Fibroblast of pulmonary artery (primary cell): ENCODE data around the gene KRT1.

Experiments used
- DNase-seq: peaks from one replicate; pipeline ENCODE4 v3.0.0-alpha.2; 2010; ENCODE audit warnings: low read depth
- H3K4me3 ChIP-seq: replicated peaks from 2 replicates; pipeline ENCODE4 v1.5.1; 2011; ENCODE audit warnings: low read depth, mild to moderate bottlenecking, control low read depth, low read length, moderate library complexity
- TF ChIP-seq, protein P1 (sequence below): IDR thresholded peaks from 2 replicates; pipeline ENCODE4 v1.5.1; 2011; ENCODE audit warnings: mild to moderate bottlenecking, control low read depth, low read length, inconsistent platforms; ENCODE audit errors: missing control alignments

KRT1 gene

GRCh38 chr12:52680363-52680762 lies at the start of gene KRT1:
TSS of gene KRT1 (minus strand) at chr12:52680407. CDS start at chr12:52680348, 59 bp downstream.
- DNase-seq = no peak
- H3K4me3 ChIP-seq = no peak within 1 kb of the TSS
- TF ChIP-seq, protein P1, sequence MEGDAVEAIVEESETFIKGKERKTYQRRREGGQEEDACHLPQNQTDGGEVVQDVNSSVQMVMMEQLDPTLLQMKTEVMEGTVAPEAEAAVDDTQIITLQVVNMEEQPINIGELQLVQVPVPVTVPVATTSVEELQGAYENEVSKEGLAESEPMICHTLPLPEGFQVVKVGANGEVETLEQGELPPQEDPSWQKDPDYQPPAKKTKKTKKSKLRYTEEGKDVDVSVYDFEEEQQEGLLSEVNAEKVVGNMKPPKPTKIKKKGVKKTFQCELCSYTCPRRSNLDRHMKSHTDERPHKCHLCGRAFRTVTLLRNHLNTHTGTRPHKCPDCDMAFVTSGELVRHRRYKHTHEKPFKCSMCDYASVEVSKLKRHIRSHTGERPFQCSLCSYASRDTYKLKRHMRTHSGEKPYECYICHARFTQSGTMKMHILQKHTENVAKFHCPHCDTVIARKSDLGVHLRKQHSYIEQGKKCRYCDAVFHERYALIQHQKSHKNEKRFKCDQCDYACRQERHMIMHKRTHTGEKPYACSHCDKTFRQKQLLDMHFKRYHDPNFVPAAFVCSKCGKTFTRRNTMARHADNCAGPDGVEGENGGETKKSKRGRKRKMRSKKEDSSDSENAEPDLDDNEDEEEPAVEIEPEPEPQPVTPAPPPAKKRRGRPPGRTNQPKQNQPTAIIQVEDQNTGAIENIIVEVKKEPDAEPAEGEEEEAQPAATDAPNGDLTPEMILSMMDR = no peak

GRCh38 chr12:52729147-52729546 lies 48.9 kb upstream of the KRT1 start:
- DNase-seq = no peak

GRCh38 chr12:52728374-52728773 lies 48.2 kb upstream of the KRT1 start:
- DNase-seq = no peak
- TF ChIP-seq, protein P1 = no peak
- H3K4me3 ChIP-seq = no peak overlapping the region

More at GRCh38 chr12:52729147-52729546, 48.9 kb upstream of the KRT1 start:
- TF ChIP-seq, protein P1 = no peak
- no peak overlapping the region for H3K4me3 ChIP-seq

DNA sequence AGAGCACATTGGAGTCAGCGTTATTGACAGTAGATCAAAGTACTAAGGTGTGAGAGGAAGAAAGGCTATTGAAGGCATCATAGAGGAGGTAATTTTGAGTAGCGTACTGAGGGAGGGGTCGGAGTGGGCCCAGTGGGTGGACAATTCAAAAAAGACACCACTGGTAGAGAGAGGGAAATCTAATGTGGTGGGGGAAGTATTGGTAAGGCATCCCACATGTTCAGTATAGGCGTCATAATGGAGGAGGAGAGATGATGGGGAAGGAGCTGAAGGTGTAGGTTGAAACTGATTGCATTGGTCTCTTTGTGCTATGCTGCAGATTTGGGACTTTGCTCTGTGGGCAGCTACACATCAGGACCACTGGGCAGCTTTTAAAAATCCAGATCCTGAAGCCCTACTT lies 46.8 kb upstream of the KRT1 start:
- H3K4me3 ChIP-seq = no peak overlapping the region
- TF ChIP-seq, protein P1 = no peak
- no peak for DNase-seq

GRCh38 chr12:52726451-52726850 lies 46.2 kb upstream of the KRT1 start:
- TF ChIP-seq, protein P1 = no peak
- H3K4me3 ChIP-seq = no peak overlapping the region
- no peak for DNase-seq

DNA sequence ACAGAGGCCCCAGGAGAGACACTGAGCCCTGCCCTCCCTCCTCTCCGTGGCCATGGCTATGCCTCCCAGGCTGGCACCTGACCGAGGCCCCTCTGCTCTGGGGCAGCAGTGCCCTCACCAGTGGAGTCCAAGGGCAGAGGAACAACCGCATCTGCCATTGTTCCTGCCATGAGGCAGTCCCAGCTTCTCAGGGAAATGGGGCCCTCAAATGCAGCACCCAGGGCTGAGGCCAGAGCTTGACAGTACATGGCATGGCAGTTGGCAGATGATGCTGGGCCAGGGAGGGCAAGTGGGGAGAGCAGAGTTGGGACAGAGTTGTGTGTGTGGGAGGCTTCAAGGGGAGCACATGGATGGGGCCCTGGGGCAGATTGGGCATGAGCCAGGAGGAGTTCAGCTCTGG lies 44.2 kb upstream of the KRT1 start:
- no peak for DNase-seq
- TF ChIP-seq, protein P1 = no peak
- H3K4me3 ChIP-seq = no peak overlapping the region

- H3K4me3 ChIP-seq = no peak overlapping the region
- no peak for DNase-seq
- TF ChIP-seq, protein P1 = no peak
Observed at GRCh38 chr12:52722680-52723079, 42.5 kb upstream of the KRT1 start.
